ENCODE measurements around the gene TMEM245.
"Not testable (repeated sequence)": the region's sequence is repeated elsewhere in the genome, so short reads cannot be mapped to it uniquely, and the experiment has no call there.

TMEM245 gene

DNA sequence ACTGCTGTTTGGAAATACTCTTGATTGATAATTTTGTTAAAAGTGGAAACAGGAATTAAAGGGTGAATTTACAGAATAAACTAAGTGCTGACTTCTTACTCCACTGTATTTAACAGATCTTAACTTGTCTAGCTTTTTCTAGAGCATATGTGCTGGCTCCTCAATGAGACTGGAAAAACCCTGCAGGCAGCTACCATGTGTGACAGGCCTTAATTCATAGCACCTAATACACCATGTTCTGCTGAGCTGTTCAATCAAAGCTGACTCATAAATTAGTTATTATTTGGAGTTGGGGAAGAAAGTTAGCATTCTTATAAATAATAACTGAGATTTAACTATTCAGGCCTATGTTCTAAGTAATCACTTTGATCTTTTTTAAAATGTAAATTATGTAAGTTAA, 135.9 kb downstream of the TMEM245 start:
- no peak for DNase-seq (ENCODE audit: low read depth)

DNA sequence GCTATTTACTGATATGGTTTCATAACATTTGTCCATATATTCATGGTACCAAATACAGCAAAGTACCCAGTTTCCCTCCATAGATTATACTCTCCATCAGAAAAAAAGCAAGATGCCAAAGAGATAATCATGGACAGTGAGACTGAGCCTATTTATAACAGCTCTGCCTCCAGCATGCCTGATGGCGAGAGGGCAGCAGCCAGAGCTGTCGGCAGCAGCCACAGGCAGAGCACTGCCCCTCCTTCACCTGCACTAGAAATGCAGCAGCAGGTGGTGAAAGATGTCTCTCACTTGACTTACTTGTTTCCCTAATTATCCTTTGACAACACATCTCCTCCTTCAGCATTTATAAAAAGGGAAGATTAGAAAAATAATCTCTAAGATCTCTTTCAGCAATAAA, 138.9 kb downstream of the TMEM245 start:
- DNase-seq (ENCODE audit: low read depth): no peak

DNA sequence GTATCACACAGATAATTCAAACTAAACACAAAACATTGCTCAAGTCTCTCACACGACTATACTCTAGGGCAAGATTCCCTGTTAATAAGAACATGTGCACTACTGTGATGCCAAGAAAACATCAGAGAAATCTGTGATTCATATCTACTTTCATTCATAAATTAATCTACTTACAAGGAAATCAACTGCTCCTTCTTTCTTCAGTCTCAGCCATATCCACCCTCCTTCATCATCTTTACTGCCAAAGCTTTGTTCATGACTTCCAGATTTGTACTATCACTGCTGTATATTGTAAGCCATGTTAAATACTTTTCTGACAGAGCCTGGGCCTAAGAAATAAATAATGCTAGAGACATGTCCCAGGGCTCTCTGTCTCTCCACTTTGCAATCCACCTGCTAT, 141.5 kb downstream of the TMEM245 start:
- no peak for DNase-seq (ENCODE audit: low read depth)

DNA sequence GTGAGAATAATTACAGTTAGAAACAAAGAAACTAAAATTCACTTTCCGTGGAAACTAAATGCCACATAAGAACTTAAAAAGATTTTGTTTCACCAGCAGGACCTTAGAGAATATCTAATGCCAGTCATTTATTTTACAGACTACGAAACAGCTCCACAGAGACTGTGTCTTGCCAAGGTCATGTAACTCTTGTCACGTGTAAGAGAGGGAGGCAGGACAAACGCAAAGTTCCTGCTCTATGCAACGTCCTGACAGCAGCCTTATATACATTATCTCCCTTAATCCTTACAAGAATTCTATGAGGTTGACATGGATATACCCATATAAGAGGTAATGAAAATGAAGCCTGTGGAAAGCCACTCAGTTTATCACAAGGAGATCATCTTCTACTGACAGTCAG, 145.9 kb downstream of the TMEM245 start:
- DNase-seq (ENCODE audit: low read depth): no peak

DNA sequence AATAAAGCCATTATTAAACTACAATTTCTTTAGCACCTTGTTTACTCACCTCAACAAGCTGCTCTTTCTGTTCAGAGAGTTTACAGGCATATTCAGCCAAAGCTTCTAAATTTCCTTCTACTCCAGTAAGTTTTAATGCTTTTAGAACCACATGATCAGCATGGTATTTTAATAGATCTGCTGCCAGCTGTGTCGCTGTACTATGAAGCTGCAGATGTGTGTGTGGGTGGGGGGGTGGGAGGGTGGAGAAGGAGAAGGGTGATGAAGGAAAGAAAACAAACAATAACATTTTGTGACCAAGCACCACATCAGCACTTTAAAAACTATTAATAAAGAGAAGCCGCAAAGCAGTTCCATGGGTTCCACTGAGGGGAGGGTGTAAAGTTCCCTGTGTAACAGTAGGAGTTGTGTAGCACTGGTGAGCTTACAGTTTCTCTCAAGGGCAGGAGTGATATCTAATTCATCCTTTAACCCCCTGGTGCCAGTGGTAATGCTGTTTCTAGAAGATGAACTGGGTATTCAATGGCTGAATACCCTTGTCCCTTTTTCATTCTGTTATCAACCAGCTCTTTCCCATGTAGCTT, 147.0 kb downstream of the TMEM245 start:
- no peak for DNase-seq (ENCODE audit: low read depth)

DNA sequence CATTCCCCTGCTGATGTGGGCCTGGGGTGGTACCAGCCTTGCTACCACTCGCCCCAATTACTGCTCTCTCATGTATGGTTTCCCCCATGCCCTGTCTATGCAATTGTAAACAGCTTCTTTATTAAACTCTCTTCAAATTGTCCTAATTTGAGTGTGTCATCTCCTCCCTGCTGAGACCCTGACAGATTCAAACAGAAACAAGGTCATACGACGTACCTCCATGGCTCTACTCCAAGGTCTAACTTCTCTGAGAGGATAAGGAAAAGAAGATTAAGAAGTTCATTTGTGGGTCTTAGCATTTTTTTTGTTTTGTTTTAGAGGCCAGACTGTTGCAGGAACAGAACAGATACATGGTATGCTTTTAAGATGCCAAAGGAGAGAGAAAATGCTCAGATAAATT, 147.6 kb downstream of the TMEM245 start:
- no peak for DNase-seq (ENCODE audit: low read depth)

DNA sequence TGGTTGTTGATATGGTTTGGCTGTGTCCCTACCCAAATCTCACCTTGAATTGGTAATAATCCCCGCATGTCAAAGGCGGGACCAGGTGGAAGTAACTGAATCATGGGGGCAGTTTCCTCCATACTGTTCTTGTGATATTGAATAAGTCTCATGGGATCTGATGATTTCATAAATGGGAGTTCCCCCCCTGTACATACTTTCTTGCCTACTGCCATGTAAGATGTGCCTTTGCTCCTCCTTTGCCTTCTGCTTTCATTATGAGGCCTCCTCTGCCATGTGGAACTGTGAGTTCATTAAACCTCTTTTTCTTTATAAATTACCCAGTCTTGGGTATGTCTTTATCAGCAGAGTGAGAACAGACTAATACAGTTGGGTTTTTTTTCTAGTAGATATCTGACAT, 148.4 kb downstream of the TMEM245 start:
- not testable (repeated sequence) for DNase-seq (ENCODE audit: low read depth)

DNA sequence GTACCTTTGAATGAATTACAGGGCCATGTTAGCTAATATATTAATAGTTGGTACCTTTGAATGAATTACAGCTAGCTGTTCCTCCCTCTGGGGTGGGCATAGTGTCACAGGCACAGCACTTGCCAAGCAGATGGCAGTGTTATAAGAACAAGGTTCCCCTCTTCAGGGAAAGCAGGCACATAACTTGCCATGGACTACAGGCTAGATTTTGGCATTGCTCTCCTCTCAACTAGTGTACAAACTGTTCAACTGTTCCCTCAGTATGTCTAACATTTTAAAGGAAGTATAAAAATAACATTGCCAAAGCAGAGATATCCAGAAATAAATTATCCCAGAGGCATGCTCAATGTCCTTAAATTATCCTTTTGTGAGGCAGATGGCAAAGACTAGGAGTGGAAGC, 151.8 kb downstream of the TMEM245 start:
- DNase-seq (ENCODE audit: low read depth): no peak

Data from stimulated activated CD8-positive, alpha-beta memory T cell treated with anti-CD3 and anti-CD28 coated beads, Interleukin-15, amount 100 ng/mL, for 24 hours (primary cell).